RWPE2 (cell line): ENCODE results near the gene AGBL4.

ENCODE experiments used
- ATAC-seq: fragments of 200-7000 bp; cut with Tn5 transposase; 3 replicates; pipeline ENCODE4 v1.9.1; 2021; ENCODE audit warnings: low read depth
- DNase-seq: peaks from one replicate; pipeline ENCODE4 v3.0.0-alpha.2; 2020; ENCODE audit warnings: low spot score
- H3K27ac ChIP-seq: fragments of 450-650 bp; 2 replicates; pipeline ENCODE4 v1.5.1; 2017; ENCODE audit warnings: mild to moderate bottlenecking; ENCODE audit not compliant: poor library complexity, severe bottlenecking
- H3K27me3 ChIP-seq: fragments of 250-450 bp; sonication (Bioruptor Pico); 2 replicates; pipeline ENCODE4 v1.5.1; 2021; ENCODE audit warnings: mild to moderate bottlenecking, moderate library complexity; ENCODE audit not compliant: insufficient read depth, poor library complexity, severe bottlenecking
- H3K36me3 ChIP-seq: fragments of 250-450 bp; sonication (Bioruptor Pico); 2 replicates; pipeline ENCODE4 v1.5.1; 2020; ENCODE audit warnings: low read depth, mild to moderate bottlenecking, moderate library complexity
- H3K4me1 ChIP-seq: fragments of 250-450 bp; sonication (Bioruptor Pico); 2 replicates; pipeline ENCODE4 v1.5.1; 2021; ENCODE audit warnings: mild to moderate bottlenecking, moderate library complexity; ENCODE audit not compliant: insufficient read depth, poor library complexity, severe bottlenecking
- H3K4me3 ChIP-seq: fragments of 250-450 bp; sonication (Bioruptor Pico); 2 replicates; pipeline ENCODE4 v1.5.1; 2021; ENCODE audit warnings: mild to moderate bottlenecking, moderate library complexity; ENCODE audit not compliant: severe bottlenecking
- H3K9me3 ChIP-seq: fragments of 250-450 bp; sonication (Bioruptor Pico); 2 replicates; pipeline ENCODE4 v1.5.1; 2021; ENCODE audit warnings: mild to moderate bottlenecking, moderate library complexity; ENCODE audit not compliant: severe bottlenecking
- TF ChIP-seq, protein P1 (sequence below): fragments of 450-650 bp; IDR thresholded peaks from one replicate; pipeline ENCODE4 v1.5.1; 2017; ENCODE audit warnings: mild to moderate bottlenecking, moderate library complexity; ENCODE audit not compliant: poor library complexity, severe bottlenecking

The AGBL4 gene

DNA sequence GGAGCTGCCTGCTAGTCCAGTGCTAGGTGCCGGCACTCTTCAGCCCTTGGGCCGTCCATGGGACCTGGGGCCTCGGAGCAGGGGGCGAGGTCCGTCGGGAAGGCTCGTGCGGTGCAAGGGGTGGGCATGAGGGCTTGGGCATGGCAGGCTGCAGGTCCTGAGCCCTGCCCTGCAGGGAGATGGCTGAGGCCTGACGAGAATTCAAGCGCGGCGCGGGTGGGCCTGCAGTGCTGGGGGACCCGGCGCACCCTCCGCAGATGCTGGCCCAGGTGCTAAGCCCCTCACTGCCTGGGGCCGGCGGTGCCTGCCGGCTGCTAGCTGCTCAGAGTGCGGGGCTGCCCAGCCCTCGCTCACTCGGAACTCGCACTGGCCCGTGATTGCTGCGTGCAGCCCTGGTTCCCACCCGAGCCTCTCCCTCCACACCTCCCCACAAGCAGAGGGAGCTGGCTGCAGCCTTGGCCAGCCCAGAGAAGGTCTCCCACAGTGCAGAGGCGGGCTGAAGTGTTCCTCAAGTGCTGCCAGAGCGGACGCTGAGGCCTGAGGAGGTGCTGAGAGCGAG lies 467.0 kb downstream of the AGBL4 start:
- Histone ChIP-seq H3K9me3 (no peaks in the 10 kb centered on the region), H3K27ac (no peak overlapping the region), H3K27me3 (no peaks in the 10 kb centered on the region), H3K4me3 (no peak overlapping the region), H3K36me3 (no peaks in the 10 kb centered on the region), H3K4me1 (no peaks in the 10 kb centered on the region)
- TF ChIP-seq, protein P1, sequence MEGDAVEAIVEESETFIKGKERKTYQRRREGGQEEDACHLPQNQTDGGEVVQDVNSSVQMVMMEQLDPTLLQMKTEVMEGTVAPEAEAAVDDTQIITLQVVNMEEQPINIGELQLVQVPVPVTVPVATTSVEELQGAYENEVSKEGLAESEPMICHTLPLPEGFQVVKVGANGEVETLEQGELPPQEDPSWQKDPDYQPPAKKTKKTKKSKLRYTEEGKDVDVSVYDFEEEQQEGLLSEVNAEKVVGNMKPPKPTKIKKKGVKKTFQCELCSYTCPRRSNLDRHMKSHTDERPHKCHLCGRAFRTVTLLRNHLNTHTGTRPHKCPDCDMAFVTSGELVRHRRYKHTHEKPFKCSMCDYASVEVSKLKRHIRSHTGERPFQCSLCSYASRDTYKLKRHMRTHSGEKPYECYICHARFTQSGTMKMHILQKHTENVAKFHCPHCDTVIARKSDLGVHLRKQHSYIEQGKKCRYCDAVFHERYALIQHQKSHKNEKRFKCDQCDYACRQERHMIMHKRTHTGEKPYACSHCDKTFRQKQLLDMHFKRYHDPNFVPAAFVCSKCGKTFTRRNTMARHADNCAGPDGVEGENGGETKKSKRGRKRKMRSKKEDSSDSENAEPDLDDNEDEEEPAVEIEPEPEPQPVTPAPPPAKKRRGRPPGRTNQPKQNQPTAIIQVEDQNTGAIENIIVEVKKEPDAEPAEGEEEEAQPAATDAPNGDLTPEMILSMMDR, result no peak
- ATAC-seq, result no peak
- no peak for DNase-seq

DNA sequence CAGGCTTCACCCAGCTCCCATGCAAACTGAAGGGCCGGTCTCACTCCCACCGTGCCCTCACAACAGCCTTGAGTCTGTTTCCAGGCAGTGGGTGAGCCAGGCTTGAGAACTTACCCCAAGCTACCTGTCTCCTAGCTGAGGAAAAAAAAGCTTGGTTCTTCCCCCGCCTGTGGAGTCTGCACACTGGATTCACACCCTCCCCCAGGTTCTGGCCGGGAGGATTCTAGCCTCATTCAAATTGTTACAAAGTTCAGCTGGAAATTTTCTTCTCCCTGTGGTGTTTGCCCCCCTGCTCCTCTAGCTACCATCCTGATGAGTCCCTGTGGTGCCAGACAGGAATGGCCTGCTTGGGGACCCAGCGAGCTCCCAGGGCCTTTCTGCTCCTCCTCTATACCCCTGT lies 471.7 kb downstream of the AGBL4 start:
- Histone ChIP-seq H3K27me3 (no peaks in the 10 kb centered on the region), H3K4me3 (no peak overlapping the region), H3K9me3 (no peaks in the 10 kb centered on the region), H3K36me3 (no peaks in the 10 kb centered on the region), H3K27ac (no peak overlapping the region), H3K4me1 (no peaks in the 10 kb centered on the region)
- no peak for ATAC-seq
- TF ChIP-seq, protein P1, result no peak
- DNase-seq, result no peak

DNA sequence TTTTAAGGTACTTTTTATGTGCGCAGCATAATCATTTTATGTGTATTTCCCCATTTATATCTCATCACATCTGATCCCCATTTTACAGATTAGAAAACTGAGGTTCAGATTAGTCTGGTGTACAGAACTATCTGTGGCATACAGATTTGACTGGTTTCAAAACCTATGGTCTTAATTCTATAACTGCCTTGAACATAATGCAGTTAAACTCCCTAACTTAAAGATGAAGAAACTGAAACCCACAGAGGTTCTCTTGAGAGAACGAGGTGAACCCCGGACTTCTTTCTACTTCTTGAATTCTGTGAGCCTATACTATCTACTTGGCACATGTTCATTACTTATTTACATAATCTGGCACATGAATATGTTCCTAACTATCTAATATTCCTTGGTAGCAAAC lies 479.1 kb downstream of the AGBL4 start:
- Histone ChIP-seq H3K27ac (no peak overlapping the region), H3K4me1 (no peaks in the 10 kb centered on the region), H3K4me3 (no peak overlapping the region), H3K27me3 (no peaks in the 10 kb centered on the region), H3K36me3 (no peaks in the 10 kb centered on the region), H3K9me3 (no peaks in the 10 kb centered on the region)
- TF ChIP-seq, protein P1, result no peak
- DNase-seq (no peak), ATAC-seq (no peak)

DNA sequence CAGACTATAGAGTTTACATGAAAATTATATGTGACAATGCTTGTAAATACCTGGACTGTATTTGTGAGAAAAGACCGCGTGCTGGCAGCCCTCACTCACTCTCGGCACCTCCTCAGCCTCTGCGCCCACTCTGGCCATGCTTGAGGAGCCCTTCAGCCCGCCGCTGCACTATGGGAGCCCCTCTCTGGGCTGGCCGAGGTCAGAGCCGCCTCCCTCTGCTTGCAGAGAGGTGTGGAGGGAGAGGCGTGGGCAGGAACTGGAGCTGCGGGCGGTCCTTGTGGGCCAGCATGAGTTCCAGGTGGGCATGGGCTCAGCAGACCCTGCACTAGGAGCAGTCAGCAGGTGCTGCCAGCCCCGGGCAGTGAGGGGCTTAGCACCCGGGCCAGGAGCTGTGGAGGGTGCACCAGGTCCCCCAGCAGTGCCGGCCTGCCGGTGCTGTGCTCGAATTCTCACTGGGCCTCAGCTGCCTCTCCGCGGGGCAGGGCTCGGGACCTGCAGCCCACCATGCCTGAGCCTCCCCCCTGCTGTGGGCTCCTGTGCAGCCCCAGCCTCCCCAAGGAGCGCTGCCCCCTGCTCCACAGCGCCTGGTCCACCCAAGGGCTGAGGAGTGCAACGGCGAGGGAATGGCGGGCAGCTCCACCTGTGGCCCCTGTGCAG lies 482.5 kb downstream of the AGBL4 start:
- no peak overlapping the region for H3K27ac ChIP-seq
- H3K36me3 ChIP-seq, result no peaks in the 10 kb centered on the region
- no peaks in the 10 kb centered on the region for H3K9me3 ChIP-seq
- H3K4me1 ChIP-seq, result no peaks in the 10 kb centered on the region
- DNase-seq, result no peak
- H3K27me3 ChIP-seq, result no peaks in the 10 kb centered on the region
- ATAC-seq, result no peak
- no peak overlapping the region for H3K4me3 ChIP-seq
- TF ChIP-seq, protein P1, result no peak

DNA sequence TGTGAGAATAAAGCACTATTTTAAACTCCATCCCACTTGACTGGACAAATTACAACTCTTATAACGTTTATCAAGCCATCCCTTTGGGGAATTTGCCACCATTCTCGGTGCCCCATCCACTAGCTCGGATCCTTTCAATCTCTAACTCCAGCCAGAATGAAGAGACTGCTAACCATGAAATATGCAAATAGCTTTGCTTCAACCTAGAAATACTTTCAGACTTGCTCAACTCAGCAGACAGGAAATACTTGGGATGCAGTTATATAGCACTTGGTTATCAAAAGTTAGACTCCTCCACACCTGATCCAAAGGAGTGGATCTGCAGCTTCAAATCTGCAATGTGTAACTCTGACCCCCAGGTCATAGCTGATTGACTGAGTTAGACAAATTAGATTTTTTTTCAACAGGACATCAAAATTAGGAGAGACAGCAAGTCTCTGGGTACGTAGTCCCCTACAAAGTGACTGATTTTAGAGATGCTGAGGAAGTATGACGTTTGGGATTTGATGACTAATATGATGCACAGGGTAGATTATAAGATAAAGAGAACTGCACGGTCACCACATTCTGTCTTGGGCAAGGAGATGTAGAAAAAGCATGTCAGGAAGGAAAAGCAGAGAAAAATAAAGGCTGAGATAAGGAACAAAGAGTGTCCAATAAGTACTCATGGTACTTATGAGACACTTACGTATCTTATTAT lies 496.0 kb downstream of the AGBL4 start:
- H3K9me3 ChIP-seq, result no peaks in the 10 kb centered on the region
- no peak overlapping the region for H3K4me3 ChIP-seq
- H3K36me3 ChIP-seq, result no peaks in the 10 kb centered on the region
- H3K27me3 ChIP-seq, result no peaks in the 10 kb centered on the region
- H3K27ac ChIP-seq, result no peak overlapping the region
- DNase-seq, result no peak
- no peaks in the 10 kb centered on the region for H3K4me1 ChIP-seq
- TF ChIP-seq, protein P1, result no peak
- no peak for ATAC-seq
